Lung (tissue), 12 donors: ENCODE data around the gene C5AR1. TPM values are rescaled to one million over a fixed set of nuclear protein-coding genes. Genes with fewer than 3 reads are reported as not detected.
A peak's percentile ranks its signal among the peaks of the same experiment; 100 is the strongest.

Source experiments
- ATAC-seq: fragments of 200-7000 bp; cut with Tn5 transposase; one replicate; pipeline ENCODE4 v1.9.1; 2020; ENCODE audit warnings: moderate number of reproducible peaks; ENCODE audit not compliant: insufficient read depth, low FRiP score
- DNase-seq, 3 donors: peaks; one replicate each; pipeline ENCODE4 v3.0.0-alpha.2; 2013 to 2017
- H3K27ac ChIP-seq, 2 donors: one replicate each; pipeline ENCODE4 v1.5.1; 2013; ENCODE audit warnings: mild to moderate bottlenecking in 2 of 2, moderate library complexity in 2 of 2, control low read depth in 1 of 2, inconsistent platforms in 1 of 2, low read depth in 1 of 2, low read length in 1 of 2
- H3K27me3 ChIP-seq, 3 donors: one replicate each; pipeline ENCODE4 v1.5.1; 2013; ENCODE audit warnings: low read length in 2 of 3; ENCODE audit not compliant: control insufficient read depth in 3 of 3, insufficient read depth in 3 of 3
- H3K36me3 ChIP-seq, 4 donors: one replicate each; pipeline ENCODE4 v1.5.1; 2013; ENCODE audit warnings: low read length in 4 of 4, mild to moderate bottlenecking in 1 of 4, moderate library complexity in 1 of 4; ENCODE audit not compliant: control insufficient read depth in 4 of 4, insufficient read depth in 4 of 4
- H3K4me1 ChIP-seq, 5 donors: one replicate each; pipeline ENCODE4 v1.5.1; 2013; ENCODE audit warnings: low read length in 5 of 5, mild to moderate bottlenecking in 2 of 5, moderate library complexity in 1 of 5; ENCODE audit not compliant: control insufficient read depth in 5 of 5, insufficient read depth in 5 of 5
- H3K4me3 ChIP-seq: one replicate; pipeline ENCODE4 v1.5.1; 2013; ENCODE audit warnings: mild to moderate bottlenecking, control low read depth, moderate library complexity
- H3K9ac ChIP-seq, 2 donors: one replicate each; pipeline ENCODE4 v1.5.1; 2013; ENCODE audit warnings: low read length in 2 of 2, control low read depth in 1 of 2; ENCODE audit not compliant: insufficient read depth in 1 of 2
- H3K9me3 ChIP-seq, 4 donors: one replicate each; pipeline ENCODE4 v1.5.1; 2013; ENCODE audit warnings: low read length in 3 of 4, mild to moderate bottlenecking in 1 of 4, moderate library complexity in 1 of 4; ENCODE audit not compliant: control insufficient read depth in 4 of 4, insufficient read depth in 3 of 4
- WGBS, 2 donors: extraction: QIAGEN DNeasy Blood & Tissue Kit; methylation state at CpG; one replicate each; pipeline ENCODE4 v1.1.7; 2013; 5-methylcytosine and 5-hydroxymethylcytosine counted together
- polyA plus RNA-seq, 2 donors: library from polyadenylated mRNA; stranded (reverse); fragments of 200-250 nt; gene quantifications; one replicate each; pipeline ENCODE4 v1.2.1, GENCODE V29; 2013
- total RNA-seq, 2 donors: library from RNA; depleted of rRNA in 1 of 2; stranded (reverse); fragments of >200 nt in 1 of 2; gene quantifications; one replicate each; pipeline ENCODE4 v1.2.1, GENCODE V29; 2014 to 2021
- TF ChIP-seq, protein P1 (sequence below): IDR thresholded peaks from 2 replicates; pipeline ENCODE4 v1.5.1; 2012; ENCODE audit warnings: mild to moderate bottlenecking; ENCODE audit errors: control extremely low read depth, extremely low read depth
- donor health status: control.
- donor health status: control.
- donor health status: Bipolar disorder and iron deficiency.
- donor health status: healthy.
- donor health status: DM: yes; HTN: yes; CAD: no.

The C5AR1 gene
- total and polyA plus RNA-seq, 4 donors, result 9.4 to 156 (median 45.4) TPM

DNA sequence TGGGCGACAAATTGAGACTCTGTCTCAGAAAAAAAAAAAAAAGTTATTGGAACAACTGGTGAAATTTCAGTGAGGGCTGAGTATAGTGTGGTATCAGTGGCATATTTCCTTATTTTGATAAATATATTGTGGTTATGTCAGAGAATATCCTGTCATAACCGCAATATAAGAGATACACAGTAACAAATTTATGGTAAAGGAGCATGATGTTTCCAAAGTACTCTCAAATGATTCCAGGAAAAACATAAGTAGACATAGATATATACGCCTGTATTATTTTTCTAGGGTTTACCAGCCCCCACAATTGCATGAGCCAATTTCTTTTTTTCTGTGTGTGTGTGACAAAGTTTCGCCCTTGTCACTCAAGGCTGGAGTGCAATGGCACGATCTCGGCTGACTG is 5.7 kb upstream of the C5AR1 start:
- Histone ChIP-seq H3K27ac (no peak overlapping the region), H3K36me3 (no peaks in the 10 kb centered on the region), H3K9ac (no peak overlapping the region), H3K27me3 (peaks cover 0 to 3% (median 0%) of the 10 kb centered on the region in 3 donors), H3K9me3 (no peaks in the 10 kb centered on the region), H3K4me1 (no peaks in the 10 kb centered on the region), H3K4me3 (no peak overlapping the region)
- TF ChIP-seq, protein P1, sequence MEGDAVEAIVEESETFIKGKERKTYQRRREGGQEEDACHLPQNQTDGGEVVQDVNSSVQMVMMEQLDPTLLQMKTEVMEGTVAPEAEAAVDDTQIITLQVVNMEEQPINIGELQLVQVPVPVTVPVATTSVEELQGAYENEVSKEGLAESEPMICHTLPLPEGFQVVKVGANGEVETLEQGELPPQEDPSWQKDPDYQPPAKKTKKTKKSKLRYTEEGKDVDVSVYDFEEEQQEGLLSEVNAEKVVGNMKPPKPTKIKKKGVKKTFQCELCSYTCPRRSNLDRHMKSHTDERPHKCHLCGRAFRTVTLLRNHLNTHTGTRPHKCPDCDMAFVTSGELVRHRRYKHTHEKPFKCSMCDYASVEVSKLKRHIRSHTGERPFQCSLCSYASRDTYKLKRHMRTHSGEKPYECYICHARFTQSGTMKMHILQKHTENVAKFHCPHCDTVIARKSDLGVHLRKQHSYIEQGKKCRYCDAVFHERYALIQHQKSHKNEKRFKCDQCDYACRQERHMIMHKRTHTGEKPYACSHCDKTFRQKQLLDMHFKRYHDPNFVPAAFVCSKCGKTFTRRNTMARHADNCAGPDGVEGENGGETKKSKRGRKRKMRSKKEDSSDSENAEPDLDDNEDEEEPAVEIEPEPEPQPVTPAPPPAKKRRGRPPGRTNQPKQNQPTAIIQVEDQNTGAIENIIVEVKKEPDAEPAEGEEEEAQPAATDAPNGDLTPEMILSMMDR, result no peak
- ATAC-seq (no peak), DNase-seq (no peak)
- WGBS, 2 donors, result 28 to 63% methylated on average over 6 of the region's 6 CpGs

DNA sequence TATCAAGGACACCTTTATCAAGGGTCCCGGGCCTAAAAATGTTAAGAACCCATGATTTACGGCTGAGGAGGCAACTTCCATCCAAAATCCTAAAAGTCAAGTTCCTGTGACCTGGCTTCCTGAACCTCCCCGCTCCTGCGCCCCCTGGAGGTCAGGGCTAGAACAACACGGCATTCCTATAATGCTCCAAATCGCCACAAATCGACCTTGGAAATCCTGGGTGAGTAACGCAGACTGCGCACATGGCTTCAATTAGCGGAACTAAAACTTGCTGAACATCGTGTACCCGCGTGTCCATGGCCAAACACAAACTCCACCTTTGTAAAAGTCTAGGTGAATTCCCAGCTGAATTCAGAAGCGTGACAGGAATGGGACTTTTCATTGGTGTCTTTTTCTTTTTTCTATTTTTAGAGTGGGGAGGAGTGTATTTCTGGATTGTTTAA is 4.3 kb upstream of the C5AR1 start:
- TF ChIP-seq, protein P1, result peak; percentile 85
- ATAC-seq, result peak; percentile 73
- WGBS, 2 donors, result 6 to 8% methylated on average over 14 of the region's 14 CpGs
- Histone ChIP-seq H3K4me3 (no peak overlapping the region), H3K36me3 (no peaks in the 10 kb centered on the region), H3K27me3 (peaks cover 0 to 3% (median 0%) of the 10 kb centered on the region in 3 donors), H3K27ac (no peak overlapping the region), H3K4me1 (no peaks in the 10 kb centered on the region), H3K9ac (no peak overlapping the region), H3K9me3 (no peaks in the 10 kb centered on the region)
- peak; percentile 39 to 59 (median 44) for DNase-seq

DNA sequence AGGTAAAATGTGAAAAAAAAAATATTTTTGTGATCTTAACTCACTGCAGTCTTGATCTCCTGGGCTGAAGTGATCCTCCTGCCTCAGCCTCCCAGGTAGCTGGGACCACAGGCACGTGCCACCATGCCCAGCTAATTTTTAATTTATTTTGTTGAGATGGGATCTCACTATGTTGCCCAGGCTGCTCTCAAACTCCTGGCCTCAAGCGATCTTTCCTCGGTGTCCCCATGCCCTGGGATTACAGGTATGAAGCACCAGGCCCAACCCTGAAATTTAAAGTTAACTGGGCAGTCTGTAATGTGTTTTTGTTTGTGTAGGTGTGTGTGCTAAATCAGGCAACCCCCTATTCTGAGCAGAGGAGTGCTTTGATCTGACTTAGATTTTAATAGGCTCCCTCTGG is 3.4 kb upstream of the C5AR1 start:
- H3K9ac ChIP-seq, result no peak overlapping the region
- H3K27me3 ChIP-seq, result peaks cover 0 to 3% (median 0%) of the 10 kb centered on the region in 3 donors
- TF ChIP-seq, protein P1, result no peak
- H3K9me3 ChIP-seq, result peaks cover 0 to 1% (median 0%) of the 10 kb centered on the region in 4 donors
- no peak overlapping the region for H3K4me3 ChIP-seq
- H3K4me1 ChIP-seq, result peaks cover 0 to 4% (median 0%) of the 10 kb centered on the region in 5 donors
- DNase-seq, result no peak
- H3K36me3 ChIP-seq, result no peaks in the 10 kb centered on the region
- H3K27ac ChIP-seq, result no peak overlapping the region
- WGBS, 2 donors, result 93 to 97% methylated on average over 3 of the region's 3 CpGs
- no peak for ATAC-seq

DNA sequence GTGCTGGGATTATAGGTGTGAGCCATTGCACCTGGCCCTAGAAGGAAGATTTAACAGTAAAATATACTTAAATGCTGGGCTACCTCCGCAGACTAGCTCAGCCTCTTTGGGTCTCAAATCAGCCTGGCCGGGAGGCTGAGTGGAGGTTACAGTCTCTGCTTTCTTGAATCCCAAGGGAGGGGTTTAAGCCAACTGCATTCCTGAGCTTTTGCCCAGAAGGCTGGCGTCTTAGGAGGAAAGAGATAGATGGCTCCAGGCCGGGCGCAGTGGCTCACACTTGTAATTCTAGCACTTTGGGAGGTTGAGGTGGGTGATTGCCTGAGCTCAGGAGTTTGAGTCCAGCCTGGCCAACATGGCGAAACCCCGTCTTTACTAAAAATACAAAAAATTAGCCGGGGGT is 623 bp upstream of the C5AR1 start:
- ATAC-seq, result no peak
- Histone ChIP-seq H3K27ac (no peak overlapping the region), H3K4me3 (no peak overlapping the region)

More for the DNA sequence above, 623 bp upstream of the C5AR1 start:
- Histone ChIP-seq H3K4me1 (peaks cover 0 to 4% (median 0%) of the 10 kb centered on the region in 5 donors), H3K9me3 (peaks cover 0 to 1% (median 0%) of the 10 kb centered on the region in 4 donors), H3K9ac (no peak overlapping the region), H3K27me3 (peaks cover 0 to 3% (median 0%) of the 10 kb centered on the region in 3 donors), H3K36me3 (no peaks in the 10 kb centered on the region)
- TF ChIP-seq, protein P1, result no peak
- WGBS, 2 donors, result 71 to 75% methylated on average over 8 of the region's 8 CpGs
- DNase-seq, result no peak
